Trophoblast cell (in vitro differentiated cells and primary cell): ENCODE measurements around the gene SBK1.

ENCODE experiments used
- DNase-seq, 2 donors: peaks; one replicate each; pipeline ENCODE4 v3.0.0-alpha.2; 2016
- H2AFZ ChIP-seq: 2 replicates; pipeline ENCODE4 v1.6.1; 2013; ENCODE audit warnings: low read length, moderate library complexity, mild to moderate bottlenecking; ENCODE audit not compliant: insufficient read depth, poor library complexity
- H2AK5ac ChIP-seq: 2 replicates; pipeline ENCODE4 v1.6.1; 2013; ENCODE audit warnings: mild to moderate bottlenecking, low read length
- H2BK120ac ChIP-seq: 2 replicates; pipeline ENCODE4 v1.6.1; 2013; ENCODE audit warnings: low read length, mild to moderate bottlenecking, moderate library complexity; ENCODE audit not compliant: insufficient read depth, poor library complexity
- H2BK12ac ChIP-seq: 2 replicates; pipeline ENCODE4 v1.6.1; 2013; ENCODE audit warnings: mild to moderate bottlenecking, low read length, moderate library complexity
- H2BK5ac ChIP-seq: 2 replicates; pipeline ENCODE4 v1.6.1; 2013; ENCODE audit warnings: low read length, low read depth, moderate library complexity, mild to moderate bottlenecking; ENCODE audit not compliant: poor library complexity
- H3K14ac ChIP-seq: 2 replicates; pipeline ENCODE4 v1.6.1; 2013; ENCODE audit warnings: mild to moderate bottlenecking, low read length
- H3K18ac ChIP-seq: 2 replicates; pipeline ENCODE4 v1.6.1; 2013; ENCODE audit warnings: mild to moderate bottlenecking, low read length
- H3K23ac ChIP-seq: 2 replicates; pipeline ENCODE4 v1.6.1; 2013; ENCODE audit warnings: low read length
- H3K27ac ChIP-seq: 2 replicates; pipeline ENCODE4 v1.5.1; 2013; ENCODE audit warnings: low read depth, mild to moderate bottlenecking, inconsistent platforms, low read length, moderate library complexity
- H3K27me3 ChIP-seq: 2 replicates; pipeline ENCODE4 v1.6.1; 2013; ENCODE audit warnings: inconsistent platforms, mild to moderate bottlenecking, low read length, moderate library complexity; ENCODE audit not compliant: insufficient read depth
- H3K36me3 ChIP-seq, 2 experiments: 1 replicate in 1 of 2; 2 replicates in 1 of 2; pipeline ENCODE4 v1.6.1; 2013; ENCODE audit warnings: low read length in 2 of 2, mild to moderate bottlenecking in 2 of 2, moderate library complexity in 1 of 2; ENCODE audit not compliant: insufficient read depth in 2 of 2, control insufficient read depth in 1 of 2
- H3K4ac ChIP-seq: 2 replicates; pipeline ENCODE4 v1.6.1; 2013; ENCODE audit warnings: low read depth, mild to moderate bottlenecking, low read length, moderate library complexity
- H3K4me1 ChIP-seq, 2 experiments: 1 replicate in 1 of 2; 2 replicates in 1 of 2; pipeline ENCODE4 v1.6.1; 2013; ENCODE audit warnings: low read length in 2 of 2, mild to moderate bottlenecking in 2 of 2, moderate library complexity in 1 of 2; ENCODE audit not compliant: insufficient read depth in 2 of 2, control insufficient read depth in 1 of 2
- H3K4me2 ChIP-seq: 2 replicates; pipeline ENCODE4 v1.6.1; 2013; ENCODE audit warnings: inconsistent platforms, mild to moderate bottlenecking, low read length, moderate library complexity
- H3K4me3 ChIP-seq: 2 replicates; pipeline ENCODE4 v1.5.1; 2013; ENCODE audit warnings: mild to moderate bottlenecking, low read depth, low read length, inconsistent platforms
- H3K79me1 ChIP-seq: one replicate; pipeline ENCODE4 v1.6.1; 2013; ENCODE audit warnings: low read length
- H3K79me2 ChIP-seq: 2 replicates; pipeline ENCODE4 v1.6.1; 2013; ENCODE audit warnings: low read length, mild to moderate bottlenecking; ENCODE audit not compliant: control insufficient read depth, insufficient read depth, poor library complexity
- H3K9ac ChIP-seq: 2 replicates; pipeline ENCODE4 v1.6.1; 2013; ENCODE audit warnings: mild to moderate bottlenecking, low read length
- H3K9me3 ChIP-seq: 2 replicates; pipeline ENCODE4 v1.6.1; 2013; ENCODE audit warnings: low read depth, mild to moderate bottlenecking, control low read depth, inconsistent platforms, low read length; ENCODE audit not compliant: insufficient read depth
- H4K12ac ChIP-seq: 2 replicates; pipeline ENCODE4 v1.6.1; 2013; ENCODE audit warnings: low read depth, mild to moderate bottlenecking, low read length, moderate library complexity
- H4K8ac ChIP-seq: 2 replicates; pipeline ENCODE4 v1.6.1; 2013; ENCODE audit warnings: low read depth, mild to moderate bottlenecking, low read length, moderate library complexity
- H4K91ac ChIP-seq: one replicate; pipeline ENCODE4 v1.6.1; 2013; ENCODE audit warnings: low read depth, mild to moderate bottlenecking, low read length, moderate library complexity
- WGBS: extraction: QIAGEN DNeasy Blood & Tissue Kit; methylation state at CpG from one replicate; pipeline ENCODE4 v1.1.7; 2013; ENCODE audit warnings: missing lambda C conversion rate; ENCODE audit not compliant: insufficient read length, insufficient coverage; ENCODE audit errors: extremely low coverage; 5-methylcytosine and 5-hydroxymethylcytosine counted together

SBK1 gene

GRCh38 chr16:28310796-28311195 lies 18.5 kb downstream of the SBK1 start:
- H3K18ac ChIP-seq: no peak overlapping the region
- no peak for DNase-seq
- H4K12ac ChIP-seq: no peak overlapping the region
- H3K9me3 ChIP-seq: no peaks in the 10 kb centered on the region
- no peaks in the 10 kb centered on the region for H3K27me3 ChIP-seq
- H4K8ac ChIP-seq: no peak overlapping the region
- H3K4me2 ChIP-seq: no peak overlapping the region
- H2AK5ac ChIP-seq: no peak overlapping the region
- H2BK120ac ChIP-seq: no peak overlapping the region
- no peak overlapping the region for H2AFZ ChIP-seq
- H2BK5ac ChIP-seq: no peak overlapping the region
- no peak overlapping the region for H3K9ac ChIP-seq
- H3K23ac ChIP-seq: no peak overlapping the region
- H3K27ac ChIP-seq: no peak overlapping the region
- no peaks in the 10 kb centered on the region for H3K79me1 ChIP-seq
- H3K79me2 ChIP-seq: no peaks in the 10 kb centered on the region
- H2BK12ac ChIP-seq: no peak overlapping the region
- no peaks in the 10 kb centered on the region for H3K4me1 ChIP-seq
- peaks cover 2 to 9% of the 10 kb centered on the region in 2 experiments for H3K36me3 ChIP-seq
- no CpG with 5 or more reads among the region's 11 CpGs for WGBS
- no peak overlapping the region for H4K91ac ChIP-seq
- H3K4me3 ChIP-seq: no peak overlapping the region
- H3K14ac ChIP-seq: no peak overlapping the region
- no peak overlapping the region for H3K4ac ChIP-seq

- Histone ChIP-seq H3K79me2 (no peaks in the 10 kb centered on the region), H2BK12ac (no peak overlapping the region)
- WGBS: no CpG with 5 or more reads among the region's 4 CpGs
These were observed 19.1 kb downstream of the SBK1 start for GRCh38 chr16:28311413-28311812.

GRCh38 chr16:28311913-28312312 lies 19.6 kb downstream of the SBK1 start:
- no peak overlapping the region for H2BK120ac ChIP-seq
- H2BK5ac ChIP-seq: no peak overlapping the region
- no peak overlapping the region for H3K18ac ChIP-seq
- H3K36me3 ChIP-seq: peaks cover 0 to 9% of the 10 kb centered on the region in 2 experiments
- no peak for DNase-seq
- no peak overlapping the region for H3K27ac ChIP-seq
- no peaks in the 10 kb centered on the region for H3K79me1 ChIP-seq
- no CpG with 5 or more reads among the region's 14 CpGs for WGBS
- no peak overlapping the region for H3K14ac ChIP-seq
- H3K9ac ChIP-seq: no peak overlapping the region
- H3K23ac ChIP-seq: no peak overlapping the region
- no peaks in the 10 kb centered on the region for H3K27me3 ChIP-seq
- H3K4me1 ChIP-seq: no peaks in the 10 kb centered on the region
- no peak overlapping the region for H2BK12ac ChIP-seq
- H3K79me2 ChIP-seq: no peaks in the 10 kb centered on the region
- H2AFZ ChIP-seq: no peak overlapping the region
- H3K4ac ChIP-seq: no peak overlapping the region
- H4K12ac ChIP-seq: no peak overlapping the region
- H3K4me2 ChIP-seq: no peak overlapping the region
- no peak overlapping the region for H4K8ac ChIP-seq
- H3K4me3 ChIP-seq: no peak overlapping the region
- no peak overlapping the region for H2AK5ac ChIP-seq
- H3K9me3 ChIP-seq: no peaks in the 10 kb centered on the region
- no peak overlapping the region for H4K91ac ChIP-seq

More at GRCh38 chr16:28311413-28311812, 19.1 kb downstream of the SBK1 start:
- Histone ChIP-seq H2BK5ac (no peak overlapping the region), H3K27ac (no peak overlapping the region), H3K4me1 (no peaks in the 10 kb centered on the region), H4K8ac (no peak overlapping the region), H3K9me3 (no peaks in the 10 kb centered on the region), H3K18ac (no peak overlapping the region), H3K4ac (no peak overlapping the region), H3K9ac (no peak overlapping the region), H2BK120ac (no peak overlapping the region), H3K4me3 (no peak overlapping the region), H3K23ac (no peak overlapping the region), H3K79me1 (no peaks in the 10 kb centered on the region), H3K4me2 (no peak overlapping the region), H3K27me3 (no peaks in the 10 kb centered on the region), H3K14ac (no peak overlapping the region), H2AFZ (no peak overlapping the region), H3K36me3 (peaks cover 0 to 9% of the 10 kb centered on the region in 2 experiments), H4K12ac (no peak overlapping the region), H2AK5ac (no peak overlapping the region), H4K91ac (no peak overlapping the region)
- no peak for DNase-seq

GRCh38 chr16:28312327-28312726 lies 20.0 kb downstream of the SBK1 start:
- Histone ChIP-seq H4K12ac (no peak overlapping the region), H4K91ac (no peak overlapping the region), H2AK5ac (no peak overlapping the region), H3K4ac (no peak overlapping the region), H3K4me3 (no peak overlapping the region), H2BK120ac (no peak overlapping the region), H4K8ac (no peak overlapping the region), H2AFZ (no peak overlapping the region), H2BK12ac (no peak overlapping the region), H2BK5ac (no peak overlapping the region), H3K18ac (no peak overlapping the region), H3K23ac (no peak overlapping the region), H3K4me2 (no peak overlapping the region), H3K27me3 (no peaks in the 10 kb centered on the region), H3K9me3 (no peaks in the 10 kb centered on the region), H3K36me3 (peaks cover 0 to 9% of the 10 kb centered on the region in 2 experiments), H3K27ac (no peak overlapping the region), H3K9ac (no peak overlapping the region), H3K14ac (no peak overlapping the region), H3K4me1 (no peaks in the 10 kb centered on the region), H3K79me1 (no peaks in the 10 kb centered on the region), H3K79me2 (no peaks in the 10 kb centered on the region)
- WGBS: no CpG with 5 or more reads among the region's 10 CpGs
- DNase-seq: no peak
